Caco-2 (cell line): ENCODE results near the gene CETP. TPM values are rescaled to one million over a fixed set of nuclear protein-coding genes. Genes with fewer than 3 reads are reported as not detected.

Experiments
- BruUV-seq: library from RNA; stranded (reverse); fragments of 400-500 nt; replicated peaks from 2 replicates; lab custom pipeline; 2021; lab: Mats Ljungman, UMichigan
- CTCF ChIA-PET: fragments of 300-600 bp; sonication (Branson Sonifier 250); formaldehyde crosslinking; loops from one replicate; lab custom pipeline; 2022; ENCODE audit warnings: antibody characterized with exemption; lab: Charles Lee
- POLR2A ChIA-PET: fragments of 300-600 bp; sonication (Branson Sonifier 250); formaldehyde crosslinking; loops from one replicate; lab custom pipeline; 2022; ENCODE audit warnings: antibody characterized with exemption; lab: Charles Lee
- DNase-seq, 2 experiments: peaks; one replicate each; pipeline versions ENCODE4 v3.0.0 to v3.0.0-alpha.2; 2020 to 2022
- H3K27me3 ChIP-seq: replicated peaks from 2 replicates; pipeline ENCODE4 v1.6.0; 2011; ENCODE audit warnings: low read length; ENCODE audit not compliant: control insufficient read depth, insufficient read depth
- H3K36me3 ChIP-seq: 2 replicates; pipeline ENCODE4 v1.5.1; 2011; ENCODE audit warnings: low read length; ENCODE audit not compliant: control insufficient read depth, insufficient read depth
- H3K4me1 ChIP-seq: fragments of 250-450 bp; sonication (Bioruptor Pico); 2 replicates; pipeline ENCODE4 v1.5.1; 2020; ENCODE audit warnings: mild to moderate bottlenecking
- H3K4me3 ChIP-seq: 2 replicates; pipeline ENCODE4 v1.5.1; 2011; ENCODE audit warnings: low read depth, mild to moderate bottlenecking, control low read depth, low read length
- H3K9me3 ChIP-seq: fragments of 250-450 bp; sonication (Bioruptor Pico); 2 replicates; pipeline ENCODE4 v1.5.1; 2020; ENCODE audit warnings: mild to moderate bottlenecking, moderate library complexity
- H3K27ac Mint-ChIP-seq: one replicate; pipeline ENCODE4 v1.8.0; 2022; ENCODE audit warnings: mixed read lengths; ENCODE audit not compliant: unreplicated experiment
- H3K27me3 Mint-ChIP-seq: one replicate; pipeline ENCODE4 v1.8.0; 2022; ENCODE audit warnings: mixed read lengths; ENCODE audit not compliant: insufficient read depth, unreplicated experiment
- H3K36me3 Mint-ChIP-seq: one replicate; pipeline ENCODE4 v1.8.0; 2022; ENCODE audit warnings: mild to moderate bottlenecking, mixed read lengths; ENCODE audit not compliant: insufficient read depth, unreplicated experiment
- H3K4me1 Mint-ChIP-seq: one replicate; pipeline ENCODE4 v1.8.0; 2022; ENCODE audit warnings: low read depth, mixed read lengths; ENCODE audit not compliant: unreplicated experiment
- H3K4me3 Mint-ChIP-seq: one replicate; pipeline ENCODE4 v1.8.0; 2022; ENCODE audit warnings: mild to moderate bottlenecking, moderate library complexity, mixed read lengths; ENCODE audit not compliant: unreplicated experiment
- H3K9me3 Mint-ChIP-seq: one replicate; pipeline ENCODE4 v1.8.0; 2022; ENCODE audit warnings: mixed read lengths; ENCODE audit not compliant: unreplicated experiment
- CTCF ChIP-seq, 2 experiments: fragments of 200-600 bp in 1 of 2; IDR thresholded peaks; 1 replicate in 1 of 2; 2 replicates in 1 of 2; pipeline versions ENCODE4 v1.5.1 to v1.8.0; 2011 to 2022; ENCODE audit warnings: antibody characterized with exemption in 1 of 2, control low read depth in 1 of 2, inconsistent platforms in 1 of 2, low read depth in 1 of 2, low read length in 1 of 2, mild to moderate bottlenecking in 1 of 2, moderate library complexity in 1 of 2; ENCODE audit not compliant: insufficient read depth in 1 of 2, severe bottlenecking in 1 of 2, unreplicated experiment in 1 of 2
- intact Hi-C: fragments of 100-400 bp; cut with micrococcal nuclease; formaldehyde crosslinking; loops from one replicate; pipeline ENCODE4 v1.10.0; 2022; ENCODE audit not compliant: unreplicated experiment
- total RNA-seq: library from RNA; stranded (reverse); gene quantifications from 2 replicates; pipeline ENCODE4 v1.2.3, GENCODE V29; 2022

Gene CETP
- total RNA-seq, 1 experiment from 2014 or later, result not detected

DNA sequence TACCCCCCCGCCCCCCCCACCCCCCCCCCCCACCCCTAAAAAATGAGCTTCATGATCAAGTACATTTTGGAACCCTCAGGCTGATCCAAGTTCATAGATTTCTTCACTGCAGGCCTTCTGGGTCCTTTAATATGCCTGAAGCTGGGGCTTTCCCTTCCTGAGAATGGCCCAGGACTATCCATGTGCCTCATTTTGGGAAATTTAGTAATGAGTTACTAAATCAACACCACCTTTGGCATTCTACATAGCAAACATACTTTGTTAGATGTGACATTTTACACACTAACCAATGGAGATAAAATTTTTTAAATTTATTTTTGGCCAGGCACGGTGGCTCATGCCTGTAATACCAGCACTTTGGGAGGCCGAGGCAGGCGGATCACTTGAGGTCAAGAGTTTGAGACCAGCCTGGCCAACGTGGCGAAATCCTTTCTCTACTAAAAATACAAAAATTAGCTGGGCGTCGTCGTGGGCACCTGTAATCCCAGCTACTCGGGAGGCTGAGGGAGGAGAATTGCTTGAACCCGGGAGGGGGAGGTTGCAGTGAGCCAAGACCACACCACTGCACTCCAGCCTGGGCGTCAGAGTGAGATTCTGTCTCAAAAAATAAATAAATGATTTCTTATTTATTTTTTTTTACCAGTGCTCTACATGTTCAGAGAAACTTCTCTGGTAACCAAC is 15.8 kb upstream of the CETP start:
- Histone ChIP-seq H3K27me3 (no peaks in the 10 kb centered on the region), H3K4me1 (peaks cover 4% of the 10 kb centered on the region; the same call in 1 of the 2 replicates), H3K36me3 (peaks cover 7% of the 10 kb centered on the region), H3K4me3 (no peak overlapping the region), H3K9me3 (no peaks in the 10 kb centered on the region)
- Mint-ChIP-seq H3K36me3 (peaks cover 89% of the 10 kb centered on the region), H3K27me3 (no peaks in the 10 kb centered on the region), H3K9me3 (no peaks in the 10 kb centered on the region), H3K4me3 (no peak overlapping the region), H3K4me1 (peaks cover 24% of the 10 kb centered on the region), H3K27ac (no peak overlapping the region)
- no peak for DNase-seq
- TF ChIP-seq CTCF (IDR thresholded peaks at IDR 0.05; ENCODE audit: insufficient read depth in 1 of 2, low read depth in 1 of 2, low read length in 1 of 2, severe bottlenecking in 1 of 2, unreplicated experiment in 1 of 2), result no peak
- ChIA-PET POLR2A (no interaction called here), CTCF (interaction anchor here (0.7 kb wide), 1 partner anchor 720 kb away, joined by 4 read pairs; no protein-coding TSS in a partner anchor)
- no TSS peak for BruUV-seq
- intact Hi-C loops, result no loop called here

DNA sequence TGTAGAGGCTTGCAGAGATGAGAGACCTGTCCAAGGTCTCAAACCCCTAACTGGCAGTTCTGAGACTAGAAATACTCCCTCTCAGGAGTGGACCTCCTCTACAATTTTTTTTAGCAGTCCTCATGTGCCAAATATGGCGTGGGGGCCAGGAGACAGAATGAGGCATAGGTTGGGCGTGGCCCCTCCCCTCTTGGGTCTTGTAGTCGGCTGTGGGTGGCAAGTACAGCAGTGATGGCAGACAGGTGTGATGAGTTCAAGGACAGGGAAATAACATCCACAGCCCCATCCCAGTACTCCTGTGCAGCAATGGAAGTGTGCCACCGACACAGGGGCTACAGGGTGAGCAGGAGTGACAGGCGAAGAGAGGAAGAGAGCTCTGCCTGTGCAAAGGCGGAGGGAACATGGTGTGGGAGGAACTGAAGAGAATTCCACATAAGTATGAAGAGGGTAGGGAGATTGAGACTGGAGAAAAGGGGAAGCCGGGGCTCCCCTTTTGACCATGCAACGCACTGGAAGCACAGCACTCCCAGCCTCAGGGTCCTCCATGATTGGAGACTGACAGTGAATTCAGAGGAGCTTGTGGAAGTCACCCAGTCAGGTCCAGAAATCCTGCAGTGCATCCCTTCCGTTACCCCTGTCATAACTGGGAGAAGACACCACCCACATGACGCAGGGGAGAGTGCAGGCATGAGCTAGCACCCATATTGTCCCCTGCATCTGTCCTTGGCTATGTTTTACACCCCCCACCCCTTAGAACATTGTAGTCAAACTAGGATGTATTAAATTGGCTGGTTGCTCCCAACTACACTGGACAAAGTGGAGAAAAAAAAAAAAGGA is 14.8 kb upstream of the CETP start:
- Mint-ChIP-seq H3K27ac (peak overlapping the region; percentile 31), H3K27me3 (no peaks in the 10 kb centered on the region), H3K36me3 (peaks cover 79% of the 10 kb centered on the region), H3K4me3 (peak overlapping the region; percentile 25), H3K4me1 (peaks cover 27% of the 10 kb centered on the region), H3K9me3 (no peaks in the 10 kb centered on the region)
- peaks cover 4% of the 10 kb centered on the region; the same call in 1 of the 2 replicates for H3K4me1 ChIP-seq
- CTCF ChIA-PET, result interaction anchor here (0.5 to 1.3 kb wide), 2 partner anchors 16 to 76 kb away, joined by 3 read pairs; no protein-coding TSS in a partner anchor
- H3K36me3 ChIP-seq, result peaks cover 3% of the 10 kb centered on the region; the same call in 1 of the 2 replicates
- no peak overlapping the region for H3K4me3 ChIP-seq
- DNase-seq, result no peak
- no peaks in the 10 kb centered on the region for H3K9me3 ChIP-seq
- H3K27me3 ChIP-seq, result no peaks in the 10 kb centered on the region
- BruUV-seq, result no TSS peak
- intact Hi-C loops, result no loop called here
- no peak for TF ChIP-seq CTCF (IDR thresholded peaks at IDR 0.05; ENCODE audit: insufficient read depth in 1 of 2, low read depth in 1 of 2, low read length in 1 of 2, severe bottlenecking in 1 of 2, unreplicated experiment in 1 of 2)
- POLR2A ChIA-PET, result interaction anchor here (0.6 to 1.3 kb wide), 2 partner anchors 15 to 26 kb away, joined by 3 to 4 read pairs; partner anchors contain the start of gene HERPUD1

DNA sequence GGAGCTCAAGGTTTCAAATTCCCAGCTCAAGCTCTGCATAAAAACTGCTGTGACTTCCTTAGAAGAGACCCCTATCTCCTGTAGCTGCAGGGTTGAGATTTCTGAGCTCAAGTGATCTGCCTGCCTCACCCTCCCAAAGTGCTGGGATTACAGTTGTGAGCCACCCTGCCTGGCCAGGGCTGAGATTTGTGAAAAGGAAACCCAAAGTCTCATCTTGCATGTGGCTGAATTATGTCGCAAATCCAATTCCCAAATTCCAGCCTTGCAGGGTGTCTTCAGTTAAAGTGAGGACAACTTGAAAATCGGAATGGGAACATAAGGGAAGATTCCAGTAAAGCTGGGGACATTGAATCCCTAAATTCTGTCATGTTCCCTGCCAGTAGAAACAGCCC is 14.2 kb upstream of the CETP start:
- ChIA-PET POLR2A (interaction anchor here (0.6 to 1.3 kb wide), 2 partner anchors 16 to 27 kb away, joined by 3 to 4 read pairs; partner anchors contain the start of gene HERPUD1), CTCF (interaction anchor here (1.3 kb wide), 1 partner anchor 76 kb away, joined by 3 read pairs; no protein-coding TSS in a partner anchor)
- H3K4me3 ChIP-seq, result no peak overlapping the region
- no TSS peak for BruUV-seq
- H3K9me3 ChIP-seq, result no peaks in the 10 kb centered on the region
- Mint-ChIP-seq H3K4me3 (no peak overlapping the region), H3K27ac (no peak overlapping the region), H3K27me3 (no peaks in the 10 kb centered on the region), H3K4me1 (peaks cover 27% of the 10 kb centered on the region), H3K9me3 (no peaks in the 10 kb centered on the region), H3K36me3 (peaks cover 73% of the 10 kb centered on the region)
- peaks cover 3% of the 10 kb centered on the region; the same call in 1 of the 2 replicates for H3K36me3 ChIP-seq
- no peak for DNase-seq
- H3K4me1 ChIP-seq, result peaks cover 4% of the 10 kb centered on the region; the same call in 1 of the 2 replicates
- intact Hi-C loops, result no loop called here
- no peaks in the 10 kb centered on the region for H3K27me3 ChIP-seq
- no peak for TF ChIP-seq CTCF (IDR thresholded peaks at IDR 0.05; ENCODE audit: insufficient read depth in 1 of 2, low read depth in 1 of 2, low read length in 1 of 2, severe bottlenecking in 1 of 2, unreplicated experiment in 1 of 2)
